Liver (tissue), 3 donors: ENCODE data around the gene PCNX3.

ENCODE experiments used
- CTCF ChIP-seq: fragments of 150-350 bp; IDR thresholded peaks from 2 replicates; pipeline ENCODE4 v1.5.1; 2017; ENCODE audit warnings: improper control_type of control experiment, low read depth, low read length; ENCODE audit not compliant: missing input control
- HNF4G ChIP-seq: IDR thresholded peaks from 2 replicates; pipeline ENCODE4 v1.6.1; 2016; ENCODE audit warnings: antibody characterized with exemption
- RAD21 ChIP-seq, 2 donors: IDR thresholded peaks; 2 replicates each; pipeline ENCODE4 v1.6.1; 2016; ENCODE audit warnings: antibody characterized with exemption in 2 of 2, mild to moderate bottlenecking in 2 of 2
- SP1 ChIP-seq: IDR thresholded peaks from 2 replicates; pipeline ENCODE4 v1.6.1; 2018; ENCODE audit warnings: antibody characterized with exemption, mild to moderate bottlenecking
- TAF1 ChIP-seq: conservative IDR thresholded peaks from 2 replicates; pipeline ENCODE4 v1.6.1; 2016; ENCODE audit warnings: antibody characterized with exemption, mild to moderate bottlenecking
- YY1 ChIP-seq: IDR thresholded peaks from 2 replicates; pipeline ENCODE4 v1.6.1; 2016; ENCODE audit warnings: antibody characterized with exemption, mild to moderate bottlenecking
- TF ChIP-seq, protein P1 (sequence below): IDR thresholded peaks from 2 replicates; pipeline ENCODE4 v1.6.1; 2016; ENCODE audit warnings: antibody characterized with exemption, mild to moderate bottlenecking
- donor health status: healthy.
- donor health status: healthy.

GRCh38 chr11:65640483-65641296 is 25.1 kb downstream of the PCNX3 start:
- TF ChIP-seq RAD21 (IDR thresholded peaks at IDR 0.05) (no peak), CTCF (no peak), YY1 (no peak), HNF4G (no peak), SP1 (peak; percentile 1), TAF1 (no peak)
- TF ChIP-seq, protein P1, sequence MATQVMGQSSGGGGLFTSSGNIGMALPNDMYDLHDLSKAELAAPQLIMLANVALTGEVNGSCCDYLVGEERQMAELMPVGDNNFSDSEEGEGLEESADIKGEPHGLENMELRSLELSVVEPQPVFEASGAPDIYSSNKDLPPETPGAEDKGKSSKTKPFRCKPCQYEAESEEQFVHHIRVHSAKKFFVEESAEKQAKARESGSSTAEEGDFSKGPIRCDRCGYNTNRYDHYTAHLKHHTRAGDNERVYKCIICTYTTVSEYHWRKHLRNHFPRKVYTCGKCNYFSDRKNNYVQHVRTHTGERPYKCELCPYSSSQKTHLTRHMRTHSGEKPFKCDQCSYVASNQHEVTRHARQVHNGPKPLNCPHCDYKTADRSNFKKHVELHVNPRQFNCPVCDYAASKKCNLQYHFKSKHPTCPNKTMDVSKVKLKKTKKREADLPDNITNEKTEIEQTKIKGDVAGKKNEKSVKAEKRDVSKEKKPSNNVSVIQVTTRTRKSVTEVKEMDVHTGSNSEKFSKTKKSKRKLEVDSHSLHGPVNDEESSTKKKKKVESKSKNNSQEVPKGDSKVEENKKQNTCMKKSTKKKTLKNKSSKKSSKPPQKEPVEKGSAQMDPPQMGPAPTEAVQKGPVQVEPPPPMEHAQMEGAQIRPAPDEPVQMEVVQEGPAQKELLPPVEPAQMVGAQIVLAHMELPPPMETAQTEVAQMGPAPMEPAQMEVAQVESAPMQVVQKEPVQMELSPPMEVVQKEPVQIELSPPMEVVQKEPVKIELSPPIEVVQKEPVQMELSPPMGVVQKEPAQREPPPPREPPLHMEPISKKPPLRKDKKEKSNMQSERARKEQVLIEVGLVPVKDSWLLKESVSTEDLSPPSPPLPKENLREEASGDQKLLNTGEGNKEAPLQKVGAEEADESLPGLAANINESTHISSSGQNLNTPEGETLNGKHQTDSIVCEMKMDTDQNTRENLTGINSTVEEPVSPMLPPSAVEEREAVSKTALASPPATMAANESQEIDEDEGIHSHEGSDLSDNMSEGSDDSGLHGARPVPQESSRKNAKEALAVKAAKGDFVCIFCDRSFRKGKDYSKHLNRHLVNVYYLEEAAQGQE = no peak
